H9 (cell line): Measurements from ENCODE around the gene NKIRAS1. TPM values are rescaled to one million over a fixed set of nuclear protein-coding genes. Genes with fewer than 3 reads are reported as not detected.

Experiments used
- DNase-seq: peaks from one replicate; pipeline ENCODE4 v3.0.0-alpha.2; 2017
- H2AFZ ChIP-seq: one replicate; pipeline ENCODE4 v1.6.1; 2013; ENCODE audit warnings: mild to moderate bottlenecking, low read length, control low read depth, moderate library complexity
- H2AK5ac ChIP-seq: 2 replicates; pipeline ENCODE4 v1.6.1; 2013; ENCODE audit warnings: low read length, control low read depth, mixed read lengths; ENCODE audit not compliant: insufficient read length
- H2BK120ac ChIP-seq: one replicate; pipeline ENCODE4 v1.6.1; 2013; ENCODE audit warnings: low read depth, mild to moderate bottlenecking, low read length, control low read depth, inconsistent platforms; ENCODE audit not compliant: poor library complexity, severe bottlenecking
- H2BK12ac ChIP-seq: 2 replicates; pipeline ENCODE4 v1.6.1; 2013; ENCODE audit warnings: low read length, control low read depth, mixed read lengths, low read depth; ENCODE audit not compliant: insufficient read length
- H2BK15ac ChIP-seq: 2 replicates; pipeline ENCODE4 v1.6.1; 2013; ENCODE audit warnings: low read depth, low read length, control low read depth
- H2BK20ac ChIP-seq: one replicate; pipeline ENCODE4 v1.6.1; 2013; ENCODE audit warnings: low read depth, mild to moderate bottlenecking, low read length, control low read depth, inconsistent platforms; ENCODE audit not compliant: poor library complexity, severe bottlenecking
- H2BK5ac ChIP-seq: 2 replicates; pipeline ENCODE4 v1.6.1; 2013; ENCODE audit warnings: low read length, control low read depth, mixed read lengths; ENCODE audit not compliant: insufficient read length
- H3K14ac ChIP-seq: 2 replicates; pipeline ENCODE4 v1.6.1; 2013; ENCODE audit warnings: low read length, control low read depth; ENCODE audit not compliant: insufficient read depth
- H3K18ac ChIP-seq: 2 replicates; pipeline ENCODE4 v1.6.1; 2013; ENCODE audit warnings: low read depth, mild to moderate bottlenecking, mixed read lengths, low read length, control low read depth; ENCODE audit not compliant: insufficient read length
- H3K23ac ChIP-seq: 2 replicates; pipeline ENCODE4 v1.6.1; 2013; ENCODE audit warnings: low read length, control low read depth, mixed read lengths, low read depth; ENCODE audit not compliant: insufficient read length
- H3K23me2 ChIP-seq: 2 replicates; pipeline ENCODE4 v1.6.1; 2013; ENCODE audit warnings: low read depth, mild to moderate bottlenecking, mixed read lengths, low read length, control low read depth; ENCODE audit not compliant: insufficient read length, poor library complexity, severe bottlenecking
- H3K27ac ChIP-seq: 2 replicates; pipeline ENCODE4 v1.5.1; 2013; ENCODE audit warnings: low read length, control low read depth, mixed read lengths, low read depth; ENCODE audit not compliant: insufficient read length
- H3K27me3 ChIP-seq: 2 replicates; pipeline ENCODE4 v1.6.1; 2013; ENCODE audit warnings: low read length, control low read depth, inconsistent platforms; ENCODE audit not compliant: insufficient read depth
- H3K4ac ChIP-seq: 2 replicates; pipeline ENCODE4 v1.6.1; 2013; ENCODE audit warnings: low read depth, mild to moderate bottlenecking, control low read depth, inconsistent platforms, low read length, moderate library complexity
- H3K4me1 ChIP-seq: 2 replicates; pipeline ENCODE4 v1.6.1; 2013; ENCODE audit warnings: low read length, control low read depth, inconsistent platforms; ENCODE audit not compliant: insufficient read depth
- H3K4me2 ChIP-seq: 2 replicates; pipeline ENCODE4 v1.6.1; 2013; ENCODE audit warnings: low read length, control low read depth, mixed read lengths; ENCODE audit not compliant: insufficient read length, insufficient read depth
- H3K56ac ChIP-seq: 2 replicates; pipeline ENCODE4 v1.6.1; 2013; ENCODE audit warnings: low read depth, mild to moderate bottlenecking, mixed read lengths, low read length, control low read depth; ENCODE audit not compliant: insufficient read length
- H3K79me1 ChIP-seq: 2 replicates; pipeline ENCODE4 v1.6.1; 2013; ENCODE audit warnings: low read depth, mild to moderate bottlenecking, moderate library complexity, low read length, control low read depth, inconsistent platforms; ENCODE audit not compliant: insufficient read depth, poor library complexity, severe bottlenecking
- H3K79me2 ChIP-seq: 2 replicates; pipeline ENCODE4 v1.6.1; 2013; ENCODE audit warnings: low read length, control low read depth, inconsistent platforms; ENCODE audit not compliant: insufficient read depth
- H3K9ac ChIP-seq: 2 replicates; pipeline ENCODE4 v1.6.1; 2013; ENCODE audit warnings: low read length, control low read depth, mixed read lengths; ENCODE audit not compliant: insufficient read length; ENCODE audit errors: extremely low read depth
- H3K9me3 ChIP-seq: one replicate; pipeline ENCODE4 v1.6.1; 2013; ENCODE audit warnings: low read depth, low read length, inconsistent platforms; ENCODE audit not compliant: control insufficient read depth
- H3T11ph ChIP-seq: one replicate; pipeline ENCODE4 v1.6.1; 2013; ENCODE audit warnings: mild to moderate bottlenecking, low read length, control low read depth, inconsistent platforms
- H4K20me1 ChIP-seq: one replicate; pipeline ENCODE4 v1.6.1; 2013; ENCODE audit not compliant: control insufficient read depth, insufficient read length, insufficient read depth
- H4K5ac ChIP-seq: 2 replicates; pipeline ENCODE4 v1.6.1; 2013; ENCODE audit warnings: low read depth, mild to moderate bottlenecking, mixed read lengths, low read length, control low read depth; ENCODE audit not compliant: insufficient read length
- H4K8ac ChIP-seq: replicated peaks from 2 replicates; pipeline ENCODE4 v1.6.1; 2013; ENCODE audit warnings: low read length, control low read depth, mixed read lengths, low read depth; ENCODE audit not compliant: insufficient read length
- H4K91ac ChIP-seq: 2 replicates; pipeline ENCODE4 v1.6.1; 2013; ENCODE audit warnings: low read depth, mild to moderate bottlenecking, moderate library complexity, mixed read lengths, low read length, control low read depth; ENCODE audit not compliant: insufficient read length
- H3K27ac Mint-ChIP-seq, 3 experiments: 2 replicates in 2 of 3; 3 replicates in 1 of 3; pipeline ENCODE4 v1.8.0; 2020 to 2021; ENCODE audit warnings: mixed read lengths in 3 of 3, mild to moderate bottlenecking in 1 of 3, moderate library complexity in 1 of 3
- H3K27me3 Mint-ChIP-seq: 2 replicates; pipeline ENCODE4 v1.8.0; 2021; ENCODE audit warnings: low read depth, mild to moderate bottlenecking, moderate library complexity, mixed read lengths
- H3K36me3 Mint-ChIP-seq, 3 experiments: 2 replicates in 2 of 3; 3 replicates in 1 of 3; pipeline ENCODE4 v1.8.0; 2020 to 2021; ENCODE audit warnings: low read depth in 3 of 3, mixed read lengths in 3 of 3; ENCODE audit not compliant: insufficient read depth in 1 of 3
- H3K4me1 Mint-ChIP-seq, 2 experiments: 2 replicates each; pipeline ENCODE4 v1.8.0; 2020; ENCODE audit warnings: mixed read lengths in 2 of 2
- H3K4me3 Mint-ChIP-seq, 2 experiments: 2 replicates in 1 of 2; 3 replicates in 1 of 2; pipeline ENCODE4 v1.8.0; 2020 to 2021; ENCODE audit warnings: mild to moderate bottlenecking in 2 of 2, mixed read lengths in 2 of 2, moderate library complexity in 1 of 2
- H3K9me3 Mint-ChIP-seq, 2 experiments: 2 replicates in 1 of 2; 3 replicates in 1 of 2; pipeline ENCODE4 v1.8.0; 2020; ENCODE audit warnings: mild to moderate bottlenecking in 2 of 2, mixed read lengths in 2 of 2, moderate library complexity in 1 of 2
- whole genome bisulfite sequencing: extraction: QIAGEN DNeasy Blood & Tissue Kit; methylation state at CpG from one replicate; pipeline ENCODE4 v1.1.7; 2013; ENCODE audit warnings: missing lambda C conversion rate, low lambda C conversion rate, mixed read lengths; ENCODE audit not compliant: insufficient read length; ENCODE audit errors: extremely low coverage; 5-methylcytosine and 5-hydroxymethylcytosine counted together
- total RNA-seq: library from RNA; stranded (reverse); gene quantifications from 2 replicates; pipeline ENCODE4 v1.2.1, GENCODE V29; 2021
- TF ChIP-seq, protein P1 (sequence below): fragments of 200-600 bp; sonication (generic); conservative IDR thresholded peaks from 3 replicates; pipeline ENCODE4 v1.8.0; 2021; ENCODE audit warnings: antibody characterized with exemption, mild to moderate bottlenecking

The NKIRAS1 gene
- total RNA-seq, 1 experiment from 2014 or later, result 6.1 TPM

- Histone ChIP-seq H2BK5ac (no peak overlapping the region), H3K27me3 (no peaks in the 10 kb centered on the region), H3T11ph (no peak overlapping the region), H2BK120ac (no peak overlapping the region), H4K20me1 (no peaks in the 10 kb centered on the region), H3K4ac (no peak overlapping the region), H4K8ac (no peak overlapping the region), H4K91ac (no peak overlapping the region), H3K9me3 (no peaks in the 10 kb centered on the region), H2AK5ac (no peak overlapping the region), H3K4me2 (no peak overlapping the region), H3K18ac (no peak overlapping the region), H3K23me2 (no peaks in the 10 kb centered on the region), H2AFZ (no peak overlapping the region), H3K4me1 (no peaks in the 10 kb centered on the region), H3K23ac (no peak overlapping the region), H2BK12ac (no peak overlapping the region), H2BK15ac (no peak overlapping the region), H3K79me1 (no peaks in the 10 kb centered on the region), H4K5ac (no peak overlapping the region), H3K9ac (no peak overlapping the region), H3K56ac (no peak overlapping the region), H3K14ac (no peak overlapping the region), H3K27ac (no peak overlapping the region), H2BK20ac (no peak overlapping the region), H3K79me2 (no peaks in the 10 kb centered on the region; the same call in 1 of the 2 replicates)
- H3K9me3 Mint-ChIP-seq, result peaks cover 0 to 3% of the 10 kb centered on the region in 2 experiments; a peak in 1 of 5 replicates
- no peak for DNase-seq
- WGBS, result no CpG with 5 or more reads among the region's 6 CpGs
- H3K4me3 Mint-ChIP-seq, result no peak overlapping the region
- H3K36me3 Mint-ChIP-seq, result peaks cover 14 to 25% (median 22%) of the 10 kb centered on the region in 3 experiments
- 0 out of 4 replicates have a peak, but pooled peaks cover 0 to 8% of the 10 kb centered on the region in 2 experiments for H3K4me1 Mint-ChIP-seq
- TF ChIP-seq, protein P1, sequence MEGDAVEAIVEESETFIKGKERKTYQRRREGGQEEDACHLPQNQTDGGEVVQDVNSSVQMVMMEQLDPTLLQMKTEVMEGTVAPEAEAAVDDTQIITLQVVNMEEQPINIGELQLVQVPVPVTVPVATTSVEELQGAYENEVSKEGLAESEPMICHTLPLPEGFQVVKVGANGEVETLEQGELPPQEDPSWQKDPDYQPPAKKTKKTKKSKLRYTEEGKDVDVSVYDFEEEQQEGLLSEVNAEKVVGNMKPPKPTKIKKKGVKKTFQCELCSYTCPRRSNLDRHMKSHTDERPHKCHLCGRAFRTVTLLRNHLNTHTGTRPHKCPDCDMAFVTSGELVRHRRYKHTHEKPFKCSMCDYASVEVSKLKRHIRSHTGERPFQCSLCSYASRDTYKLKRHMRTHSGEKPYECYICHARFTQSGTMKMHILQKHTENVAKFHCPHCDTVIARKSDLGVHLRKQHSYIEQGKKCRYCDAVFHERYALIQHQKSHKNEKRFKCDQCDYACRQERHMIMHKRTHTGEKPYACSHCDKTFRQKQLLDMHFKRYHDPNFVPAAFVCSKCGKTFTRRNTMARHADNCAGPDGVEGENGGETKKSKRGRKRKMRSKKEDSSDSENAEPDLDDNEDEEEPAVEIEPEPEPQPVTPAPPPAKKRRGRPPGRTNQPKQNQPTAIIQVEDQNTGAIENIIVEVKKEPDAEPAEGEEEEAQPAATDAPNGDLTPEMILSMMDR, result no peak
- H3K27me3 Mint-ChIP-seq, result no peaks in the 10 kb centered on the region
- H3K27ac Mint-ChIP-seq, result no peak overlapping the region
These were observed 31.6 kb downstream of the NKIRAS1 start for GRCh38 chr3:23885210-23885609.
